NCI-H1092 (cell line): Measurements from ENCODE around the gene PELI2.

ENCODE experiments used
- DNase-seq: peaks from one replicate; lab custom pipeline; 2025; lab: John Stamatoyannopoulos, UW

The PELI2 gene

GRCh38 chr14:56349960-56350359 lies 231.7 kb downstream of the PELI2 start:
- no peak for DNase-seq
